CD4-positive, alpha-beta T cell (primary cell): Measurements from ENCODE around the gene NUDT19. TPM values are rescaled to one million over a fixed set of nuclear protein-coding genes. Genes with fewer than 3 reads are reported as not detected.

Source experiments
- ATAC-seq: fragments of 200-7000 bp; cut with Tn5 transposase; one replicate; pipeline ENCODE4 v1.10.0; 2022; ENCODE audit warnings: mild to moderate bottlenecking; ENCODE audit not compliant: poor library complexity
- CTCF ChIA-PET: fragments of 350-600 bp; sonication (Branson Sonifier 250); formaldehyde crosslinking; loops from one replicate; lab custom pipeline; 2021; ENCODE audit warnings: antibody characterized with exemption, inconsistent platforms; lab: Charles Lee
- POLR2A ChIA-PET: fragments of 350-600 bp; sonication (Branson Sonifier 250); formaldehyde crosslinking; loops from one replicate; lab custom pipeline; 2021; ENCODE audit warnings: antibody characterized with exemption, inconsistent platforms; lab: Charles Lee
- DNase-seq, 14 experiments: peaks; one replicate each; pipeline ENCODE4 v3.0.0-alpha.2; 2013 to 2020; ENCODE audit warnings: mixed read lengths in 2 of 14
- H3K27ac ChIP-seq, 2 donors: one replicate each; pipeline versions ENCODE4 v1.5.1 to v1.7.0; 2013; ENCODE audit warnings: low read length in 2 of 2, low read depth in 1 of 2, mild to moderate bottlenecking in 1 of 2
- H3K27me3 ChIP-seq, 2 experiments: 1 replicate in 1 of 2; 2 replicates in 1 of 2; pipeline versions ENCODE4 v1.6.1 to v1.7.0; 2013; ENCODE audit warnings: low read length in 2 of 2, control low read depth in 1 of 2, mild to moderate bottlenecking in 1 of 2, moderate library complexity in 1 of 2; ENCODE audit not compliant: insufficient read depth in 2 of 2, control insufficient read depth in 1 of 2
- H3K36me3 ChIP-seq: one replicate; pipeline ENCODE4 v1.6.1; 2013; ENCODE audit warnings: low read length, control low read depth; ENCODE audit not compliant: insufficient read depth
- H3K4me1 ChIP-seq: one replicate; pipeline ENCODE4 v1.6.1; 2013; ENCODE audit warnings: low read length, control low read depth; ENCODE audit not compliant: insufficient read depth
- H3K4me3 ChIP-seq: one replicate; pipeline ENCODE4 v1.5.1; 2013; ENCODE audit warnings: mild to moderate bottlenecking, low read length, moderate library complexity
- H3K9me3 ChIP-seq, 2 experiments: 1 replicate in 1 of 2; 2 replicates in 1 of 2; pipeline versions ENCODE4 v1.6.1 to v1.7.0; 2013; ENCODE audit warnings: low read length in 2 of 2, mild to moderate bottlenecking in 2 of 2, control low read depth in 1 of 2, moderate library complexity in 1 of 2; ENCODE audit not compliant: control insufficient read depth in 1 of 2, insufficient read depth in 1 of 2
- H3K27ac Mint-ChIP-seq: one replicate; pipeline ENCODE4 v1.8.0; 2020; ENCODE audit warnings: mixed read lengths
- H3K27me3 Mint-ChIP-seq: one replicate; pipeline ENCODE4 v1.8.0; 2021; ENCODE audit warnings: mixed read lengths
- H3K36me3 Mint-ChIP-seq: one replicate; pipeline ENCODE4 v1.8.0; 2021; ENCODE audit warnings: low read depth, mixed read lengths
- H3K4me1 Mint-ChIP-seq: one replicate; pipeline ENCODE4 v1.8.0; 2021; ENCODE audit warnings: low read depth, mixed read lengths
- H3K4me3 Mint-ChIP-seq: one replicate; pipeline ENCODE4 v1.8.0; 2020; ENCODE audit warnings: mild to moderate bottlenecking, mixed read lengths
- H3K9me3 Mint-ChIP-seq: one replicate; pipeline ENCODE4 v1.8.0; 2020; ENCODE audit warnings: mixed read lengths
- CTCF ChIP-seq: fragments of 200-600 bp; IDR thresholded peaks from one replicate; pipeline ENCODE4 v1.8.0; 2022; ENCODE audit warnings: antibody characterized with exemption, mild to moderate bottlenecking
- intact Hi-C, 2 experiments: fragments of 100-400 bp; cut with DNase I in 1 of 2; cut with micrococcal nuclease in 1 of 2; formaldehyde crosslinking; loops; one replicate each; pipeline versions ENCODE4 v1.15.1 to v1.9.0; 2023 to 2025; cut with DNase I, micrococcal nuclease
- total RNA-seq, 174 experiments: library from RNA in 2 of 174; stranded (reverse) in 2 of 174; gene quantifications; one replicate each; pipeline ENCODE4 v1.2.3 and lab custom pipeline; 2021 to 2026

Gene NUDT19
- total RNA-seq, 2 experiments from 2014 or later, result 7.9 to 8.2 TPM

- no peak overlapping the region for H3K4me3 ChIP-seq
- POLR2A ChIA-PET, result no interaction called here
- no peaks in the 10 kb centered on the region for H3K9me3 Mint-ChIP-seq
- H3K4me1 ChIP-seq, result peaks cover 26% of the 10 kb centered on the region
- peaks cover 28% of the 10 kb centered on the region for H3K27me3 Mint-ChIP-seq
- no peak overlapping the region for H3K27ac Mint-ChIP-seq
- ATAC-seq (no peak), DNase-seq (no peak)
- no peaks in the 10 kb centered on the region for H3K36me3 Mint-ChIP-seq
- no peak for TF ChIP-seq CTCF
- no peaks in the 10 kb centered on the region for H3K36me3 ChIP-seq
- CTCF ChIA-PET, result no interaction called here
- intact Hi-C loops, result loop anchor here (5.0 to 10.0 kb wide), 2 partner anchors 43 to 55 kb away; partner anchors contain the start of gene NUDT19 (in 1 of the 2)
- H3K9me3 ChIP-seq, result peaks cover 0 to 8% of the 10 kb centered on the region in 2 experiments
- no peak overlapping the region for H3K4me3 Mint-ChIP-seq
- H3K27ac ChIP-seq, result no peak overlapping the region
- peaks cover 3 to 5% of the 10 kb centered on the region in 2 experiments for H3K27me3 ChIP-seq
- peaks cover 16% of the 10 kb centered on the region for H3K4me1 Mint-ChIP-seq
These were observed 57.7 kb downstream of the NUDT19 start for GRCh38 chr19:32749361-32749760.

DNA sequence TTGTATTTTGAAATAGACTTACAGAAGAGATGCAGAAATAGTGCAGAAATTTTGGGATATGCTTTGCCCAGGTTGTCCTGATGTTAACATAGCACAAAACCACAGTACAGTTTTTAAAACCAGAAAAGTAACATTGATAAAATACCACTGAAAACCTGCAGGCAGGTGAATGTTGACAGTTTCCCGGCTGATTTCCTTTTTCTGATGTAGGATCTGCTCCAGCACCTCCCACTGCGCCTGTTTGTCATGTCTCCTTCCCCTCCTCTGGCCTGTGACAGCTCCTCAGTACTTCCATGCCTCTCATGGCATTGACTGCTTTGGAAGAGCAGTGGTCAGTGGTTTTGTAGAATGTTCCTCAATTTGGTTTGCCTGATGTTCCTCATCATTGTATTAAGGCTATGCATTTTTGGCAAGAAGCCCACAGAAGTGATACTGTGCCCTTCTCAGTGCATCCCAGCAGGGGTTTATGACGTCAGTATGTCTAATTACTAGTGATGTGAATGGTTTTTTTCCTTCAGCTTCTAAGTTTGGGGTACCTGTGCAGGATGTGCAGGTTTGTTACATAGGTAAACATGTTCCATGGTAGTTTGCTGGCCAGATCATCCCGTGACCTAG is 58.9 kb downstream of the NUDT19 start:
- H3K36me3 ChIP-seq, result no peaks in the 10 kb centered on the region
- H3K27ac Mint-ChIP-seq, result no peak overlapping the region
- H3K4me3 ChIP-seq, result no peak overlapping the region
- intact Hi-C loops, result no loop called here
- H3K4me1 Mint-ChIP-seq, result peaks cover 16% of the 10 kb centered on the region
- H3K36me3 Mint-ChIP-seq, result no peaks in the 10 kb centered on the region
- no peak for TF ChIP-seq CTCF
- peak in 1 of 14 experiments; percentile 2 for DNase-seq
- H3K9me3 ChIP-seq, result peaks cover 0 to 3% of the 10 kb centered on the region in 2 experiments
- H3K4me1 ChIP-seq, result peaks cover 16% of the 10 kb centered on the region
- H3K9me3 Mint-ChIP-seq, result no peaks in the 10 kb centered on the region
- peaks cover 4 to 12% of the 10 kb centered on the region in 2 experiments for H3K27me3 ChIP-seq
- H3K4me3 Mint-ChIP-seq, result no peak overlapping the region
- peaks cover 38% of the 10 kb centered on the region for H3K27me3 Mint-ChIP-seq
- no peak for ATAC-seq
- ChIA-PET POLR2A (no interaction called here), CTCF (no interaction called here)
- H3K27ac ChIP-seq, result no peak overlapping the region

- Mint-ChIP-seq H3K27me3 (peaks cover 43% of the 10 kb centered on the region), H3K4me3 (no peak overlapping the region), H3K27ac (no peak overlapping the region), H3K36me3 (no peaks in the 10 kb centered on the region), H3K9me3 (no peaks in the 10 kb centered on the region), H3K4me1 (peaks cover 16% of the 10 kb centered on the region)
- H3K4me3 ChIP-seq, result no peak overlapping the region
- H3K4me1 ChIP-seq, result peaks cover 16% of the 10 kb centered on the region
- DNase-seq (no peak), ATAC-seq (no peak)
- no peaks in the 10 kb centered on the region for H3K36me3 ChIP-seq
- intact Hi-C loops, result no loop called here
- H3K27me3 ChIP-seq, result peaks cover 4 to 17% of the 10 kb centered on the region in 2 experiments
- TF ChIP-seq CTCF, result no peak
- peaks cover 0 to 3% of the 10 kb centered on the region in 2 experiments for H3K9me3 ChIP-seq
- H3K27ac ChIP-seq, result no peak overlapping the region
- POLR2A ChIA-PET, result no interaction called here
- CTCF ChIA-PET, result no interaction called here
These were observed 59.4 kb downstream of the NUDT19 start for GRCh38 chr19:32751066-32751465.
